GM10847 (cell line): ENCODE results near the gene CA4.

ENCODE experiments used
- POLR2A ChIP-seq: IDR thresholded peaks from 2 replicates; pipeline ENCODE4 v1.6.1; 2011; ENCODE audit not compliant: insufficient read length; ENCODE audit errors: extremely low read depth

Gene CA4

DNA sequence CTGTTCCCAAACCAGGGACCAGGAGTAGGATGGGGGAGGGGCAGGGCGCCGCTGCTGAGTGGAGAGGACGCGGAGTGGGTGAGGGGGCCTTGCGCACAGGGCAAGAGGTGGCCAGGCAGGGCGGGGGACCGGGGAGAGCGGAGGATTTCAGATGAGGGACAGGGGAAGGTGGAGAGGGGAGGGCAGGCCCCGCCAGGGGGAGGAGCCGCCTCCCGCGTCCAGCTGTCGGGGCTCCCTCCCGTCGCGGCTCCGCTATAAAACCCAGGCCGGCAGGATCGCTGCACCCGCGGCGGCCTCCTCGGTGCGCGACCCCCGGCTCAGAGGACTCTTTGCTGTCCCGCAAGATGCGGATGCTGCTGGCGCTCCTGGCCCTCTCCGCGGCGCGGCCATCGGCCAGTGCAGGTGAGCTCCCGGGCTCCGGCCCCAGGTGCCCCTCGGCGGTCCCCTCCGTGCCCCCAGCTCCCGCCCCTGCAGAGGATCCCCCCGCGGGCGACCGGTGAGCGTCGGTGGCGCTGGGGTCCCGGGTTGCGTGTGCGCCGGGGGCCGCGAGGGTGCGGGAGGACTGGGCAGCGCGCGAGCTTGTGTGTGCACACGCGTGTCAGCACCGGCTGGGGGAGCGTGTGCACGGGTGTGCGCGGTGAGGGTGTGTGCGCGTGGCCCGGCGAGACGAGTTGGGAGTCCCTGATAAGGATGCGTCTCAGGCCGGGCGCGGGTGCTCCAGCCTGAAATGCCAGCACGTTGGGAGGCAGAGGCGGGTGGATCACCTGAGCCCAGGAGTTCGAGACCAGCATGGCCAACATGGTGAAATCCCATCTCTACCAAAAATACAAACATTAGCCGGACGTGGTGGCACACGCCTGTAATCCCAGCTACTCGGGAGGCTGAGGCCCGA is at the start of gene CA4:
CA4 (plus strand) TSS at position 283 of the 892 bp plus-strand sequence; CDS start at position 345, 62 bp downstream.
- no peak for TF ChIP-seq POLR2A

GRCh38 chr17:60102632-60103096 is 47.1 kb upstream of the CA4 start:
- no peak for TF ChIP-seq POLR2A

DNA sequence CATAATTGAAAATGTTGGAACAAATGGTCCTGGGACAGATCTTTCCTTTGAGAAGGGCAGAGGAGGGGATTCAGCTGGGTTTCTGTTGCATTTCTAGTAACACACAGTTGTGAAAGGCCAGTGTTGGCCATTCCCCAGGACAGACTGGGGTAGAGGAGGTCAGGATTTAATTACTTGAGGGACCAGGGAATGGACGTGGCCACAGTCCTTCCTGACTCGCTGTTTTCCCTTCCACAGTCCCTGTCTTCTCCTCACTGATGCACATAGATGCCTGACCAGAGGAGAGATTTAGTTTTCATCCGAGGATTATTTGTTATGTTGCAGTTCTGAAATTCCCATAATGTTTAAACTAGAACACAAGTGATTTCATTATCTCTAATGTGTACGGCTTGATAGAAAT is 45.8 kb upstream of the CA4 start:
- TF ChIP-seq POLR2A, result no peak

DNA sequence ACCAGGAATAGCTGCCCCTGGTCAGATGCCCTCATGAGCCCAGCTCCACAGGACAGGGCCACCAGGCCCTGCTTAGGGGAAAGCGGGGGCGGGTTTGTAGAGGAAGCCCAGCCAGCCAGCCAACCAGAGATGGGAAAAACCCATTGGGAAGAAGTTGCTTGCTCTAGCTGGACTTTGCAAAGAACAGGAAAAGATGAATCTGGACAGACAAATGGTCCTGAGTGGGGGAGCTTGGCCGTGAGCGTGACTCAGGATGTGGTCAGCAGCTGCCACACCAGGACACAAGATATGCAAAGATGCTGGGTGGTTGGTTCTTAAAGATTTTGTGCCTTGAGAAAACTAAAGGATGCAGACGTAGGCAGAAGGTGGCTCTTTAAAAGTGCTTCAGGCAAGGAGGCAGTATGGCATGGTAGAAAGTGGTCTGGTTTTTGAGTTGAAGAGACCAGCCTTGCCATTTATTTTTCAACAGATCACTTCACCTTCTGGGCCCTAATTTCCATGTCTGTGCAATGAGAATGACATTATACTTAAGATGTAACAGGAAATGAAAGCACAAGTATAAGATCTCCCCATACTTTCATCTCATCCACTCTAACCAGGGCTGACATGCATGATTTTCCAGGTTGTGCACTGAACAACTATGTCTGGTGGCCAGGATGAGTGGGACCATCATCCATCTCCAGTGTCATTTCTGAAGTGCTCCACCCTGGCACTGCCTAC is 43.3 kb upstream of the CA4 start:
- TF ChIP-seq POLR2A, result no peak

DNA sequence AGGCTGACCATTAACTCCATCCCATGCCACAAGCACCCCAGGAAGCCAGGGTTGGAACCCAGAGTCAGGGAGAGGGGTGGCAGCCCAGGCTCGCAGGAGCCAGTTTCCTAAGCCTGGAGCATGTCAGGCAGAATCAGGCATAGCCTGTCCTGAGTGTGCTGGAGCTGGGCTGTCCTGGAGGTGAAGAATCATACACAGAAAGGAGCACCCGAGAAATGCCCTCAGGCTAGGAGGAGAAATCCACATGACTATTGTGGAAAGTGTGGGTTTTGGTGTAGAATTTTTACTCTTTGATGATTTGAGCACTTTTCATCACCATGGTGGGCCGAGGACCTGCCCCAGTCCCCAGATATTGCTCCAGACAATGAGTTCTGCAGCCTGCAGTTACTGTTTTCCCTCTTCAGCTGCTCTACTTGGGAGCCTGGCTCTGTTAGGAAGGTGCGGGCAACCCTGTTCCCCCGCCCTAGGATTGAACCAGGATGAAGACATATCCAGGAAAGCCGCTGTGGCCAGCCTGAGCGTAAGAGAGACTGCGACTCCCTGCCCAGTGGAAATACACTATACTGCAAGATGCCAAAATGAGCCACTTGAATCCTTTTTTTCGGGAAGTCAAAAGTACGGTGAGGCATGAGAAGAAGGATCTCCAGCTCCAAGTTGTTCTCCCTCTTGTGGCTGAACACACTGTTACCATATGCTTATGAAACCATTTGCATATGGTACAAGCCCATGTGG is 42.1 kb upstream of the CA4 start:
- no peak for TF ChIP-seq POLR2A

DNA sequence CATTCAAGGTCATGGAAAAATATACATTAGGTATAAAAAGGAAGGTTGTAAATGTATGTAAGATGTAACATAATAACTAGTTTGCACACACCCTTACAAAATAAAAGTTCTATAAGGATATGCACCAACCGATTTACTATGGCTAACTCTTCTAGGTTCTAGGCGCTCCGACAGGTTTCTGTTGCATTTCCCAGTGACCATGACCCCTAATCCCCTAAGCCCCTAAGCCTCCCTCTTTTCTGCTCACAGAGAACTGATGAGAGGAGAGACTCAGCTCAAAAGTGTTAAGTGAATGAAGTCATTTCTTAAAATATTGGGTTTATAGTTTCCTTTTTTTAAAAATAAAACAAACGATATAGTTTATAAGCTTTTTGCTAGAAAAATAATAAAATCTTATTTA is 41.1 kb upstream of the CA4 start:
- no peak for TF ChIP-seq POLR2A

GRCh38 chr17:60109161-60109560 is 40.6 kb upstream of the CA4 start:
- TF ChIP-seq POLR2A, result no peak

DNA sequence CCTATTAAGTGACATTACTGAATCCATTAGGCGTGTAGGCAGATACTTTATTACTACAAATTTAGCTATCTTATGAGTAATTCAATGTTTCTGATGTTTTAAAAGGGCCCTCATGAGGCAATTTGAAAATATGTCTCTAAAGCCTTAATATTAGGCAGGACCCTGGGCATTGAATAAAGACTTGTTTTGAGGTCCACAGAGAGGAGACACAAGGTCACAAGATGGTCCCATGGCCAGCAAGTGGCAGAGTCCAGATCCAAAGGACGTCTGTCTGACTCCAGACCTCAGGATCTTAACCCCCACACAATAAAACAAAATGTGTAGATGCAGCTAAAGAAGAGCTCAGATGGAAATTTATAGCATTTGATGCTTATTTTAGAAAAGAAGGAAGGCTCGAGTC is 39.2 kb upstream of the CA4 start:
- TF ChIP-seq POLR2A, result no peak

DNA sequence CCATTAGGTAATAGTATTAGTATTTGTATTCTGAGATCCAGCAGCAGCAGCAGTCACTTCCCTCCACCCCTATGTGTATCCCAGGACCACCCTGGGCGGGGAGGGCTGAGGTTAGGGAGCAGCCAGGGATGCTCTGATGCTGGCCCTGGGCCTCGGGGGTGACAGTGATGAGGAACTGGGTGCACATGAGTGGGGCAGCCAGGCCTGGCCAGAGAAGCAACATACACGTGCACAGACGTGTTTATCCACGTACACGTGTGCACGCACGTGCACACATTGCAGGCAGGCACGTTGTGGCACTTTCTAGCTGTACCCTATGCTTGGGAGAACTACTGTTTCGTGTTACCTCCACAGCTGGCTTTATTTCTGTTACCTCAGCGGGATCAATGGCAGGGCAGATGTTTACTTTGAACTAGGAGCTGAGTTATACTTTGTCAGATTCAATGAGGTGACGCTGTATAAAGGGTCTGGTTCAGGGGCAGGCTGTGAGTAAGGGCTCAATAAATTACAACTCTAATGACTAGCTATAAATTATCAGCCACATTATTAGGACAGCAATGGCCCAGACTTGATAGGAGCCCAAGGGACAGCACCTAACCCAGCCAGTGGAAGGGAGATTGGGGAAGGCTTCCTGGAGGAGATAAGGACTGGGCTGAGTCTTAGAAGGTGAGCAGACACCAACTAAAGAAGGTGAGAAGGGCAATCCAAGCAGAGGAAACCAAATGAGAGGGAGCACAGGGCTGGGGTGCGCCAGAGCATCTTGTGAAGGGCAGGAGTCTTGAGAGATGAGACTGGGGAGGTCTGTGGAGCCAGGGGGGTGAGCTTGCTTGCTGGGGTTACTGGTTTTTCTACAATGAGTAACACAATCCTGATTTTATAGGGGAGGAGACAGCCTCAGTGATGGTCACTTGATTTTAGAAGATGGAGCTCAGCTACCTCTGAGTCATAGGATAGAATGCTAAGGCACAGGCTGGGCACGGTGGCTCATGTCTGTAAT is 22.4 kb upstream of the CA4 start:
- no peak for TF ChIP-seq POLR2A

- TF ChIP-seq POLR2A, result no peak
These were observed 21.5 kb upstream of the CA4 start for GRCh38 chr17:60128171-60128859.

DNA sequence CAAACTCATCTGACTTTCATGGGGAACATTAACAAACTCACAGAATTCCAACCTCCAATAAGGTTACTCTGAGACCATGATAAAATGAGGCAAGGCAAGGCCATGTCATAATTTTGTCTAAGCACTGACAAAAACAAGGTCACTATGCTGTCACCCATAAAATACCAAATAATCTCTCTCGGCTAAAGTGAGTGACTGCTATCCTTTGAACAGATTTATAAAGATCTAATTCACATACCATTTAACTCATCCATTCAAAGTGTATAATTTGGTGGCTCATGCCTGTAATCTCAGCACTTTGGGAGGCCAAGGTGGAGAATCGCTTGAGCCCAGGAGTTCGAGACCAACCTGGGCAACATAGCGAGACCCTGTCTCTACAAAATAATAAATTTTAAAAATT is 20.6 kb upstream of the CA4 start:
- TF ChIP-seq POLR2A, result no peak

DNA sequence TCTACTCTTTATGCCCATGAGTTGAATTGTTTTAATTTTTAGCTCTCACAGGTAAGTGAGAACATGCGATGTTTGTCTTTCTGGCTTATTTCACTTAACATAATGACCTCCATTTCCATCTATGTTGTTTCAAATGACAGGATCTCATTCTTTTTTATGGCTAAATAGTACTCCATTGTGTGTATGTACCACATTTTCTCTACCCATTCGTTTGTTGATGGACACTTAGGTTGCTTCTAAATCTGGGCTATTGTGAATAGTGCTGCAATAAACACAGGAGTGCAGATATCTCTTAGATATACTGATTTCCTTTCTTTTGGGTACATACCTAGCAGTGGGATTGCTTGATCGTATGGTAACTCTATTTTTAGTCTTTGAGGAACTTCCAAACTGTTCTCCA is 19.3 kb upstream of the CA4 start:
- no peak for TF ChIP-seq POLR2A

- no peak for TF ChIP-seq POLR2A
These were observed 15.2 kb upstream of the CA4 start for GRCh38 chr17:60134396-60135150.
